K562 (cell line): ENCODE data around the gene GPATCH2. TPM values are rescaled to one million over a fixed set of nuclear protein-coding genes. Genes with fewer than 3 reads are reported as not detected.

Experiments
- ATAC-seq: fragments of 200-7000 bp; cut with Tn5 transposase; 3 replicates; pipeline ENCODE4 v1.9.1; 2020; ENCODE audit warnings: moderate library complexity
- BruUV-seq: library from RNA; stranded (reverse); fragments of 400-500 nt; replicated peaks from 2 replicates; lab custom pipeline; 2021; lab: Mats Ljungman, UMichigan
- CTCF ChIA-PET: fragments of 300-600 bp; formaldehyde crosslinking; extraction: SDS; loops from one replicate; lab custom pipeline; 2021; ENCODE audit warnings: low intra/inter-chr PET ratio; lab: Yijun Ruan, JAX
- POLR2A ChIA-PET: fragments of 300-600, 350-650 bp; sonication (Branson Sonifier 250); formaldehyde crosslinking; extraction: SDS; loops from one replicate; lab custom pipeline; 2021; ENCODE audit warnings: antibody characterized with exemption, inconsistent platforms; lab: Yijun Ruan, JAX
- DNase-seq, 4 experiments: peaks; one replicate each; pipeline versions ENCODE4 v3.0.0 to v3.0.0-alpha.2; 2011 to 2018; ENCODE audit warnings: low spot score in 3 of 4, mixed read lengths in 3 of 4; ENCODE audit errors: extremely low read depth in 1 of 4
- FAIRE-seq: peaks from 2 replicates; lab custom pipeline; 2011; peaks lifted over from hg19 to GRCh38; lab: Jason Lieb, UNC
- H2AFZ ChIP-seq: 2 replicates; pipeline ENCODE4 v1.6.0; 2011; ENCODE audit warnings: low read depth, low read length, control low read depth, inconsistent platforms
- H3K27ac ChIP-seq: fragments of 200-600 bp; 3 replicates; pipeline ENCODE4 v1.8.0; 2011; ENCODE audit warnings: low read depth, mild to moderate bottlenecking, control low read depth, inconsistent platforms, low read length, moderate library complexity, mixed read lengths; ENCODE audit errors: extremely low read depth
- H3K27me3 ChIP-seq, 2 experiments: fragments of 300-600 bp in 1 of 2; 2 replicates in 1 of 2; 3 replicates in 1 of 2; pipeline versions ENCODE4 v1.6.0 to v1.8.0; 2011; ENCODE audit warnings: inconsistent platforms in 2 of 2, low read length in 2 of 2, mild to moderate bottlenecking in 1 of 2, mixed read lengths in 1 of 2, moderate library complexity in 1 of 2; ENCODE audit not compliant: control insufficient read depth in 2 of 2, insufficient read depth in 2 of 2
- H3K36me3 ChIP-seq: fragments of 300-600 bp; 3 replicates; pipeline ENCODE4 v1.8.0; 2011; ENCODE audit warnings: mild to moderate bottlenecking, low read length, inconsistent platforms; ENCODE audit not compliant: control insufficient read depth, insufficient read depth
- H3K4me1 ChIP-seq, 2 experiments: fragments of 200-600 bp in 1 of 2; replicated peaks in 1 of 2; 2 replicates in 1 of 2; 3 replicates in 1 of 2; pipeline versions ENCODE4 v1.5.1 to v1.8.0; 2011; ENCODE audit warnings: inconsistent platforms in 2 of 2, low read length in 2 of 2, mild to moderate bottlenecking in 1 of 2, mixed read lengths in 1 of 2, moderate library complexity in 1 of 2; ENCODE audit not compliant: control insufficient read depth in 2 of 2, insufficient read depth in 2 of 2
- H3K4me2 ChIP-seq: 2 replicates; pipeline ENCODE4 v1.6.1; 2011; ENCODE audit warnings: low read length, control low read depth, inconsistent platforms, mixed read lengths; ENCODE audit not compliant: insufficient read depth
- H3K4me3 ChIP-seq: fragments of 200-600 bp; sonication (generic), shearing (Covaris generic); 2 replicates; pipeline ENCODE4 v1.5.1; 2016; ENCODE audit warnings: control low read depth, inconsistent platforms
- H3K79me2 ChIP-seq: fragments of 200-600 bp; 3 replicates; pipeline ENCODE4 v1.8.0; 2011; ENCODE audit warnings: low read length, inconsistent platforms; ENCODE audit not compliant: control insufficient read depth, insufficient read depth
- H3K9ac ChIP-seq, 2 experiments: 2 replicates each; pipeline versions ENCODE4 v1.6.0 to v1.6.1; 2011; ENCODE audit warnings: low read depth in 2 of 2, low read length in 2 of 2, control low read depth in 1 of 2, inconsistent platforms in 1 of 2, mild to moderate bottlenecking in 1 of 2, mixed read lengths in 1 of 2; ENCODE audit not compliant: insufficient read depth in 1 of 2
- H3K9me1 ChIP-seq: one replicate; pipeline ENCODE4 v1.6.0; 2011; ENCODE audit warnings: inconsistent platforms, mild to moderate bottlenecking, low read length, moderate library complexity; ENCODE audit not compliant: control insufficient read depth, insufficient read depth
- H3K9me3 ChIP-seq: replicated peaks from 2 replicates; pipeline ENCODE4 v1.5.1; 2011; ENCODE audit warnings: low read depth, low read length, inconsistent platforms; ENCODE audit not compliant: control insufficient read depth, insufficient read depth
- H4K20me1 ChIP-seq: replicated peaks from 2 replicates; pipeline ENCODE4 v1.6.1; 2011; ENCODE audit warnings: low read length, inconsistent platforms, mixed read lengths; ENCODE audit not compliant: control insufficient read depth, insufficient read depth
- CHD2 ChIP-seq: IDR thresholded peaks from 2 replicates; pipeline ENCODE4 v1.6.1; 2011; ENCODE audit warnings: low read depth, low read length
- IRF9 ChIP-seq: fragments of 450-650 bp; IDR thresholded peaks from 2 replicates; pipeline ENCODE4 v1.6.1; 2016; ENCODE audit warnings: missing biosample characterization, missing genetic modification characterization
- TOE1 ChIP-seq, 2 experiments: fragments of 450-650 bp in 1 of 2; sonication (generic) in 1 of 2; formaldehyde crosslinking in 1 of 2; IDR thresholded peaks; 2 replicates each; pipeline versions ENCODE4 v1.7.1 to v1.8.0; 2016 to 2022; ENCODE audit warnings: borderline replicate concordance in 2 of 2, mild to moderate bottlenecking in 2 of 2, antibody characterized with exemption in 1 of 2, inconsistent platforms in 1 of 2, low read depth in 1 of 2, missing genetic modification reagents in 1 of 2, moderate library complexity in 1 of 2
- TRIM25 ChIP-seq: fragments of 450-650 bp; IDR thresholded peaks from 2 replicates; pipeline ENCODE4 v1.7.0; 2016; ENCODE audit warnings: borderline replicate concordance
- ZNF121 ChIP-seq: sonication (generic); formaldehyde crosslinking; conservative IDR thresholded peaks from 2 replicates; pipeline ENCODE4 v1.8.0; 2022; ENCODE audit warnings: missing genetic modification reagents
- ZNF561 ChIP-seq: fragments of 450-650 bp; formaldehyde crosslinking; conservative IDR thresholded peaks from 2 replicates; pipeline ENCODE4 v1.4.0; 2020; ENCODE audit warnings: mild to moderate bottlenecking, moderate library complexity
- WGBS: fragments of 100-300 bp; shearing (Covaris generic); methylation state at CpG from one replicate; pipeline ENCODE4 v1.1.6; 2016; ENCODE audit warnings: low coverage, mixed read lengths; ENCODE audit not compliant: insufficient coverage; ENCODE audit errors: missing lambda C conversion rate; 5-methylcytosine and 5-hydroxymethylcytosine counted together
- in situ Hi-C: fragments of 300-500 bp; cut with MboI; formaldehyde crosslinking; loops from 4 replicates; pipeline ENCODE4 v1.15.0; 2018; ENCODE audit warnings: inconsistent platforms, mixed read lengths
- intact Hi-C: fragments of 100-400 bp; cut with micrococcal nuclease; formaldehyde crosslinking; loops from 2 replicates; pipeline ENCODE4 v1.14.2; 2022
- polyA plus RNA-seq, 8 experiments: library from polyadenylated mRNA; depleted of rRNA in 4 of 8; stranded (reverse) in 5 of 8; unstranded in 3 of 8; fragments of >200 nt; fragmentation: Nextera tagmentation in 2 of 8; fragmentation: Illumina TruSeq in 1 of 8; extraction: Ambion mirVana in 2 of 8; extraction: Trizol in 1 of 8; gene quantifications; 2 replicates each; pipeline versions ENCODE4 v1.2.1 to v1.2.3, GENCODE V29; 2011 to 2014; ENCODE audit warnings: inconsistent platforms in 1 of 8, missing spikeins in 1 of 8
- total RNA-seq, 7 experiments: library from RNA; depleted of rRNA in 6 of 7; stranded (reverse); fragments of >200 nt in 6 of 7; fragmentation: Illumina TruSeq in 2 of 7; extraction: Trizol in 2 of 7; gene quantifications; 2 replicates each; pipeline versions ENCODE4 v1.2.1 to v1.2.3, GENCODE V29; 2011 to 2021; ENCODE audit warnings: low replicate concordance in 1 of 7
- TF ChIP-seq, protein P1 (sequence below): conservative IDR thresholded peaks from 2 replicates; pipeline ENCODE4 v1.6.1; 2011; ENCODE audit warnings: low read depth, mild to moderate bottlenecking, low read length; ENCODE audit not compliant: control insufficient read depth

GPATCH2 gene
- total and polyA plus RNA-seq, 9 of the 15 experiments (the other 6 are each of a cell fraction or from before 2014, with no cell fraction given) = 0.38 to 2.0 (median 0.55) TPM

DNA sequence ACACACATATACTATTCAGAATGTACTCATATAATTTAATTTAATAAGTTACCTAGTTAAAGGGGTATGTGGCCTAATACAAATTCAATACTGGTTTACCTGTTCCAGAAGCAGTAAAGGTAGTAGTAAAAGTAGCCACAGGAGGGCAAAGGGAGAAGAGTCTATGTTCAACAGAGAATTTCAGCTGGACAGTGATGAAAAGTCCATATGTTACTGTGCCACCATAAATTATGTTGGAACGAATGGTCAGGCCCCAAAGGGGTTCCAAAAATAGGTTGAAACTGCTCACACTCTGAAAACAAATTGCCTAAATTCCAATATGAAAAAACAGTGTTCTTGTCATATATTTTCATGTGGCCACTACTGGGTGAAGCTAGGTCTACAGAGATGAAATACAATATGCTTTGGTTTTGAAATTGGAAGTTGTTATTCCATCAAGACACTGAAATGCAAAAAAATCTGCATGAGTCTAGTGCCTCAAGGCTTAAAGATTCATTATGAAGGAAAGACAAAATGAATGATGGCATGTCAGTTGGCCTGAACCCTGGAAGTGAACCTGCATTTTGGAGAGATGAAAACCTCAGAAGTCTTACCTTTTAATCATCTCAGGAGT is 78.4 kb downstream of the GPATCH2 start:
- Histone ChIP-seq H3K9ac (no peak overlapping the region), H3K4me1 (no peaks in the 10 kb centered on the region), H4K20me1 (no peaks in the 10 kb centered on the region), H3K4me2 (no peak overlapping the region), H3K9me1 (no peaks in the 10 kb centered on the region), H3K27ac (no peak overlapping the region), H3K27me3 (no peaks in the 10 kb centered on the region), H3K79me2 (no peaks in the 10 kb centered on the region), H2AFZ (no peak overlapping the region), H3K4me3 (no peak overlapping the region), H3K36me3 (no peaks in the 10 kb centered on the region), H3K9me3 (no peaks in the 10 kb centered on the region)
- FAIRE-seq (no peak), DNase-seq (no peak), ATAC-seq (no peak)
- ChIA-PET CTCF (no interaction called here), POLR2A (no interaction called here)
- intact Hi-C loops = no loop called here
- TF ChIP-seq TRIM25 (no peak), IRF9 (tag) (no peak), ZNF121 (CRISPR knock-in tag) (no peak), TOE1 (IDR thresholded peaks at IDR 0.05; ENCODE audit: borderline replicate concordance) (no peak), TOE1 (CRISPR knock-in tag; IDR thresholded peaks at IDR 0.05; ENCODE audit: borderline replicate concordance, low read depth) (no peak), CHD2 (no peak), ZNF561 (CRISPR knock-in tag) (no peak)
- TF ChIP-seq, protein P1, sequence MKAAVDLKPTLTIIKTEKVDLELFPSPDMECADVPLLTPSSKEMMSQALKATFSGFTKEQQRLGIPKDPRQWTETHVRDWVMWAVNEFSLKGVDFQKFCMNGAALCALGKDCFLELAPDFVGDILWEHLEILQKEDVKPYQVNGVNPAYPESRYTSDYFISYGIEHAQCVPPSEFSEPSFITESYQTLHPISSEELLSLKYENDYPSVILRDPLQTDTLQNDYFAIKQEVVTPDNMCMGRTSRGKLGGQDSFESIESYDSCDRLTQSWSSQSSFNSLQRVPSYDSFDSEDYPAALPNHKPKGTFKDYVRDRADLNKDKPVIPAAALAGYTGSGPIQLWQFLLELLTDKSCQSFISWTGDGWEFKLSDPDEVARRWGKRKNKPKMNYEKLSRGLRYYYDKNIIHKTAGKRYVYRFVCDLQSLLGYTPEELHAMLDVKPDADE = no peak
- BruUV-seq = no TSS peak
- in situ Hi-C loops = no loop called here
- WGBS = 0% methylated on average over 1 of the region's 1 CpG
